Testis (tissue), 3 donors: ENCODE data around the gene C5orf46. TPM values are rescaled to one million over a fixed set of nuclear protein-coding genes. Genes with fewer than 3 reads are reported as not detected.

Experiments
- DNase-seq: peaks from one replicate; pipeline ENCODE4 v3.0.0-alpha.2; 2019
- H3K27ac ChIP-seq, 2 donors: fragments of 200-600 bp; sonication (generic); one replicate each; pipeline ENCODE4 v1.5.1; 2019
- H3K27me3 ChIP-seq: fragments of 200-600 bp; sonication (generic); one replicate; pipeline ENCODE4 v1.5.1; 2019
- H3K36me3 ChIP-seq: fragments of 200-600 bp; sonication (generic); one replicate; pipeline ENCODE4 v1.5.1; 2017; ENCODE audit warnings: low read depth; ENCODE audit errors: missing control alignments
- H3K4me1 ChIP-seq: fragments of 200-600 bp; sonication (generic); one replicate; pipeline ENCODE4 v1.5.1; 2019
- H3K4me3 ChIP-seq, 2 donors: fragments of 200-600 bp; sonication (generic); one replicate each; pipeline ENCODE4 v1.5.1; 2017 to 2019
- H3K9me3 ChIP-seq: fragments of 200-600 bp; sonication (generic); one replicate; pipeline ENCODE4 v1.5.1; 2017
- POLR2A ChIP-seq: fragments of 450-650 bp; IDR thresholded peaks from one replicate; pipeline ENCODE4 v1.6.1; 2017; ENCODE audit warnings: antibody characterized with exemption, mild to moderate bottlenecking, moderate library complexity
- WGBS, 2 donors: methylation state at CpG; one replicate each; pipeline ENCODE4 v1.1.5; 2018; 5-methylcytosine and 5-hydroxymethylcytosine counted together
- intact Hi-C: fragments of 100-400 bp; cut with DNase I; formaldehyde crosslinking; loops from one replicate; pipeline ENCODE4 v1.15.1; 2023; ENCODE audit warnings: low total_unique reads
- polyA plus RNA-seq: library from polyadenylated mRNA; stranded (reverse); fragments of 350-450 nt; fragmentation: Illumina TruSeq; extraction: RNeasy Lipid Tissue Mini Kit (QIAGEN cat#74804); gene quantifications from one replicate; pipeline ENCODE4 v1.2.3, GENCODE V29; 2014; ENCODE audit warnings: low read depth, low replicate concordance; ENCODE audit not compliant: insufficient read depth
- total RNA-seq, 2 donors: library from RNA; depleted of rRNA; stranded (reverse); fragments of >200 nt; gene quantifications; one replicate each; pipeline ENCODE4 v1.2.3, GENCODE V29; 2016
- TF ChIP-seq, protein P1 (sequence below), 3 experiments: fragments of 450-650 bp in 2 of 3; fragments of 200-600 bp in 1 of 3; sonication (generic) in 1 of 3; IDR thresholded peaks; one replicate each; pipeline ENCODE4 v1.5.1; 2016 to 2019; ENCODE audit warnings: antibody characterized with exemption in 3 of 3, mild to moderate bottlenecking in 2 of 3, moderate library complexity in 1 of 3

C5orf46 gene
- total and polyA plus RNA-seq, 3 donors from 2014 or later, result 5.1 to 25.8 (median 6.1) TPM

DNA sequence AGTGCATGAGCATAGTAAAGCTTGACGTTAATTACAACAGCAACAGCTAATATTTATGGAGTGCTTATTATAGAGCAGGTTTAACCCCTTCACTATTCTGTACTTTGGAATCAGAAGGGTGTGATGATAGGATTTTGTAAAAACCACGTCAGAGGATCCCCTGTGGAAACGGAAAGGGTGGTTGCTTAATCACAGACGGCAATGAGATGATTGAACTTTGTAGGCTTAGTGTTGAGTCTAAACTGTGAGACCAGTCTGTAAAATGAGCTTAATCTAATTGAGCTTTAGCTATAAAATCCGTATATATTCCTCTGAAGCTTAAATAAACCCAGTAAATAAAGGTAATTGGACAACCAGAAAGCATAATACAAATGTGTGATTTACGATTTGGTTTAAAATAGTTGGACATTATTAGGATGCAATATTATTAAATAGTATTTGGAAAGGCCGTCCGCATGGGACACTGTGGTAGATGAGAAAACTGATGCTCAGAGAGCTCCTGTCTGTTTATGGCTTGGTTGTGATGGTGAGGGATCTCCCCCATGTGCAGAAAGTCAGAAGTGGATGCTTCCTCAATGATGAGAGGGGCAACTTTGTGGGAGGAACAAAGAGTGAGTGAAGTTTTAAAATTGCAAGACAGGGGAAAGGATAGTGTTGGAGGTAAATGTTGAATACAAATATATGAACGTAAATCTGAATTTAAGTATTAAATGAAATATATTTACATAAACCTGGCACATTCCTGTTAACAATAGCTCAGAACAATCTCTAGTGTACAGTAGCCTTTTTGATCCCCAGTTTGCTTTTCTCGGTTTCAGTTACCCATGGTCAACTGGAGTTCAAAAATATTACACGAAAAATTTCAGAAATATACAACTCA is 51.2 kb downstream of the C5orf46 start:
- Histone ChIP-seq H3K27me3 (no peaks in the 10 kb centered on the region), H3K4me3 (no peak overlapping the region), H3K27ac (no peak overlapping the region), H3K9me3 (no peaks in the 10 kb centered on the region), H3K4me1 (no peaks in the 10 kb centered on the region), H3K36me3 (no peaks in the 10 kb centered on the region)
- WGBS, 2 donors, result 78 to 83% methylated on average over 11 of the region's 11 CpGs
- intact Hi-C loops, result no loop called here
- DNase-seq, result no peak
- TF ChIP-seq, protein P1, sequence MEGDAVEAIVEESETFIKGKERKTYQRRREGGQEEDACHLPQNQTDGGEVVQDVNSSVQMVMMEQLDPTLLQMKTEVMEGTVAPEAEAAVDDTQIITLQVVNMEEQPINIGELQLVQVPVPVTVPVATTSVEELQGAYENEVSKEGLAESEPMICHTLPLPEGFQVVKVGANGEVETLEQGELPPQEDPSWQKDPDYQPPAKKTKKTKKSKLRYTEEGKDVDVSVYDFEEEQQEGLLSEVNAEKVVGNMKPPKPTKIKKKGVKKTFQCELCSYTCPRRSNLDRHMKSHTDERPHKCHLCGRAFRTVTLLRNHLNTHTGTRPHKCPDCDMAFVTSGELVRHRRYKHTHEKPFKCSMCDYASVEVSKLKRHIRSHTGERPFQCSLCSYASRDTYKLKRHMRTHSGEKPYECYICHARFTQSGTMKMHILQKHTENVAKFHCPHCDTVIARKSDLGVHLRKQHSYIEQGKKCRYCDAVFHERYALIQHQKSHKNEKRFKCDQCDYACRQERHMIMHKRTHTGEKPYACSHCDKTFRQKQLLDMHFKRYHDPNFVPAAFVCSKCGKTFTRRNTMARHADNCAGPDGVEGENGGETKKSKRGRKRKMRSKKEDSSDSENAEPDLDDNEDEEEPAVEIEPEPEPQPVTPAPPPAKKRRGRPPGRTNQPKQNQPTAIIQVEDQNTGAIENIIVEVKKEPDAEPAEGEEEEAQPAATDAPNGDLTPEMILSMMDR (IDR thresholded peaks at IDR 0.05), result no peak
- TF ChIP-seq POLR2A, result no peak

DNA sequence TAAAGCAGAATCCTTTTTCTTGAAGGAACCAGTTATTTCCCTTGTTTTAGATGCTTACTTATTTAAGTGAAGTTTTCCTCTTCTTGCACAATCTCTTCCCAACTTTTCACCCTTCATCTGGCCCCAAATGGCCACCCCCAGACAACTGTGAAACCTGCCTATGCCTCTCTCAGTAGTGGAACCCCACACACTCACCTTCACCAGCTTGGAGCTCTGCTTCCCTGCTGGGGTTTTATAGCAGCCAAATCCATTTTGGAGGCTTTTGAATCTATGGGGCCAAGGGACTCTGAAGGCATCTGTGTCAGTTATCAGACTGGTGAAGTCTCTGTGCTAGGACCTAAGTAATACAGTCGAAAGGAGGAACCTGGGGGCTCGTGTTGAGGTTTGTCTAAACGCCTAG is 52.0 kb downstream of the C5orf46 start:
- Histone ChIP-seq H3K27me3 (no peaks in the 10 kb centered on the region), H3K36me3 (no peaks in the 10 kb centered on the region), H3K4me3 (no peak overlapping the region), H3K9me3 (no peaks in the 10 kb centered on the region), H3K27ac (no peak overlapping the region), H3K4me1 (no peaks in the 10 kb centered on the region)
- intact Hi-C loops, result no loop called here
- WGBS, 2 donors, result 60 to 87% methylated on average over 3 of the region's 3 CpGs
- DNase-seq, result no peak
- no peak for TF ChIP-seq POLR2A
- TF ChIP-seq, protein P1 (IDR thresholded peaks at IDR 0.05), result no peak

- no peaks in the 10 kb centered on the region for H3K4me1 ChIP-seq
- H3K4me3 ChIP-seq, result no peak overlapping the region
- TF ChIP-seq, protein P1 (IDR thresholded peaks at IDR 0.05), result no peak
- no peak for TF ChIP-seq POLR2A
- no peak overlapping the region for H3K27ac ChIP-seq
- H3K36me3 ChIP-seq, result no peaks in the 10 kb centered on the region
- 82 to 91% methylated on average over 3 of the region's 3 CpGs for WGBS, 2 donors
- no peaks in the 10 kb centered on the region for H3K27me3 ChIP-seq
- no peaks in the 10 kb centered on the region for H3K9me3 ChIP-seq
- intact Hi-C loops, result no loop called here
- no peak for DNase-seq
Measured at GRCh38 chr5:147853372-147853987, 52.9 kb downstream of the C5orf46 start.

GRCh38 chr5:147852365-147852764 is 54.0 kb downstream of the C5orf46 start:
- Histone ChIP-seq H3K9me3 (no peaks in the 10 kb centered on the region), H3K4me3 (no peak overlapping the region), H3K36me3 (no peaks in the 10 kb centered on the region), H3K4me1 (no peaks in the 10 kb centered on the region), H3K27ac (no peak overlapping the region), H3K27me3 (no peaks in the 10 kb centered on the region)
- no peak for DNase-seq
- intact Hi-C loops, result no loop called here
- WGBS, 2 donors, result 62 to 83% methylated on average over 3 of the region's 3 CpGs
- no peak for TF ChIP-seq POLR2A
- TF ChIP-seq, protein P1 (IDR thresholded peaks at IDR 0.05), result no peak
